HUES48 (cell line): Measurements from ENCODE around the gene XRCC6.

Experiments used
- H3K27ac ChIP-seq: one replicate; pipeline ENCODE4 v1.7.0; 2013; ENCODE audit warnings: low read depth, low read length, inconsistent platforms
- H3K27me3 ChIP-seq: 2 replicates; pipeline ENCODE4 v1.6.1; 2013; ENCODE audit warnings: mild to moderate bottlenecking, low read length; ENCODE audit not compliant: control insufficient read depth, insufficient read depth
- H3K36me3 ChIP-seq: 2 replicates; pipeline ENCODE4 v1.6.1; 2013; ENCODE audit warnings: low read length; ENCODE audit not compliant: control insufficient read depth, insufficient read depth
- H3K4me1 ChIP-seq: 2 replicates; pipeline ENCODE4 v1.6.1; 2013; ENCODE audit warnings: mild to moderate bottlenecking, low read length; ENCODE audit not compliant: control insufficient read depth, insufficient read depth
- H3K4me3 ChIP-seq: 2 replicates; pipeline ENCODE4 v1.5.1; 2013; ENCODE audit warnings: mild to moderate bottlenecking, low read depth, low read length
- H3K9ac ChIP-seq: 2 replicates; pipeline ENCODE4 v1.6.1; 2013; ENCODE audit warnings: mild to moderate bottlenecking, low read depth, low read length, moderate library complexity
- H3K9me3 ChIP-seq: 2 replicates; pipeline ENCODE4 v1.6.1; 2013; ENCODE audit warnings: low read length; ENCODE audit not compliant: control insufficient read depth, insufficient read depth

The XRCC6 gene

DNA sequence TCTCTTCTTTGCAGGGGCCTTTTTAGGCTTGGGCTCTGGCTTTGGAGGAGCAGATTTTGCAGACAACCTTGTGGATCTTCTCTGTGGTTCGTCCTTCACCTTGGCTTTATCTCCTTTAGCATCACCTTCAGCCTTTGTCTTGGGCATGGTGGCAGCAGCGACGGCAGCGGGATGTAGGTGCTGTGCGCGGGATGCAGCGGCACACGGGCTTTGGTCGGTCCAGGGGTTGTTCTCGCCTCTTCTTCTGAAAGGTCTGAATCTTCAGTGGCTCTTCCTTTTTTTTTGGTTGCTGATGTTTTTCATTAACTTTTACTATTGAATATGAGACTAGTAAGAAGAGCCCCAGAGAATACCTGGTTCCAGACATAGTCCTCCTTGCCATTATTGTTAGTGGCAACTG lies 88.2 kb downstream of the XRCC6 start:
- H3K36me3 ChIP-seq = no peaks in the 10 kb centered on the region
- H3K9me3 ChIP-seq = no peaks in the 10 kb centered on the region
- H3K9ac ChIP-seq = no peak overlapping the region
- no peaks in the 10 kb centered on the region for H3K27me3 ChIP-seq
- H3K4me3 ChIP-seq = no peak overlapping the region
- H3K27ac ChIP-seq = no peak overlapping the region
- no peaks in the 10 kb centered on the region for H3K4me1 ChIP-seq

DNA sequence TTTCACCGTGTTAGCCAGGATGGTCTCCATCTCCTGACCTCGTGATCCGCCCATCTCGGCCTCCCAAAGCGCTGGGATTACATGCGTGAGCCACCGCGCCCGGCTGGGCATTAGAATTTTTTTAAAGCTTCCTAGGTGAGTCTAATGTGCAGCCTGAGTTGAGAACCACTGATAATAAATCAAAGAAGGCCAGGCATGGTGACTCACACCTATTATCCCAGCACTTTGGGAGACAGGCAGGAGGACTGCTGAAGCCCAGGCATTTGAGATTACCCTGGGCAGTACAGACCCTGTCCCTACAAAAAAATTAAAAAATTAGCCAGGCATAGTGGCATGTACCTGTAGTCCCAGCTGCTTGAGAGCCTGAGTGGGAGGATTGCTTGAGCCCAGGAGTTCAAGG lies 91.9 kb downstream of the XRCC6 start:
- H3K4me1 ChIP-seq = no peaks in the 10 kb centered on the region
- no peaks in the 10 kb centered on the region for H3K27me3 ChIP-seq

More for the DNA sequence above, 91.9 kb downstream of the XRCC6 start:
- H3K9ac ChIP-seq = no peak overlapping the region
- no peak overlapping the region for H3K27ac ChIP-seq
- H3K4me3 ChIP-seq = no peak overlapping the region
- no peaks in the 10 kb centered on the region for H3K36me3 ChIP-seq
- no peaks in the 10 kb centered on the region for H3K9me3 ChIP-seq
